ENCODE results near the gene NEU4. TPM values are rescaled to one million over a fixed set of nuclear protein-coding genes. Genes with fewer than 3 reads are reported as not detected.

NEU4 gene
- total and polyA plus RNA-seq, 10 donors: 0.04 to 1.9 (median 0.32) TPM; not detected in 3

DNA sequence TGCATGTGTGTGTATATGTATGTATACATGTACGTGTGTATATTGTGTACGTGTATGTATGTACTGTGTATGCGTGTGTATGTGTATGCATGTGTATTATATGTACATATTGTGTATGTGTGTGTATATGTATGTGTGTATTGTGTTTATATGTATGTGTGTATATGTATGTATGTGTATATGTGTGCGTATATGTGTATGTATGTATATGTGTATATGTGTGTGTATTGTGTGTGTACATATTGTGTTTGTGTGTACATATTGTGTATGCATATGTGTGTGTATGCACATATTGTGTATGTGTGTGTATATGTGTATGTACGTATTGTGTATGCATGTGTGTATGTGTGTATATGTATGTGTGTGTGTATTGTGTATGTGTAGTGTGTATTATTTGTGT, 15.6 kb upstream of the NEU4 start:
- peaks cover 0 to 6% (median 0%) of the 10 kb centered on the region in 8 donors for H3K9me3 ChIP-seq
- DNase-seq: no peak
- H3K36me3 ChIP-seq: no peaks in the 10 kb centered on the region
- TF ChIP-seq, protein P1, sequence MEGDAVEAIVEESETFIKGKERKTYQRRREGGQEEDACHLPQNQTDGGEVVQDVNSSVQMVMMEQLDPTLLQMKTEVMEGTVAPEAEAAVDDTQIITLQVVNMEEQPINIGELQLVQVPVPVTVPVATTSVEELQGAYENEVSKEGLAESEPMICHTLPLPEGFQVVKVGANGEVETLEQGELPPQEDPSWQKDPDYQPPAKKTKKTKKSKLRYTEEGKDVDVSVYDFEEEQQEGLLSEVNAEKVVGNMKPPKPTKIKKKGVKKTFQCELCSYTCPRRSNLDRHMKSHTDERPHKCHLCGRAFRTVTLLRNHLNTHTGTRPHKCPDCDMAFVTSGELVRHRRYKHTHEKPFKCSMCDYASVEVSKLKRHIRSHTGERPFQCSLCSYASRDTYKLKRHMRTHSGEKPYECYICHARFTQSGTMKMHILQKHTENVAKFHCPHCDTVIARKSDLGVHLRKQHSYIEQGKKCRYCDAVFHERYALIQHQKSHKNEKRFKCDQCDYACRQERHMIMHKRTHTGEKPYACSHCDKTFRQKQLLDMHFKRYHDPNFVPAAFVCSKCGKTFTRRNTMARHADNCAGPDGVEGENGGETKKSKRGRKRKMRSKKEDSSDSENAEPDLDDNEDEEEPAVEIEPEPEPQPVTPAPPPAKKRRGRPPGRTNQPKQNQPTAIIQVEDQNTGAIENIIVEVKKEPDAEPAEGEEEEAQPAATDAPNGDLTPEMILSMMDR (IDR thresholded peaks at IDR 0.05 in 8 of 11, conservative IDR thresholded peaks at IDR 0.05 in 3 of 11): no peak
- no peak for TF ChIP-seq POLR2A (IDR thresholded peaks at IDR 0.05)
- TF ChIP-seq POLR2AphosphoS5 (IDR thresholded peaks at IDR 0.05): no peak
- H3K4me1 ChIP-seq: peaks cover 0 to 12% (median 2%) of the 10 kb centered on the region in 6 donors
- no peaks in the 10 kb centered on the region for H3K27me3 ChIP-seq (replicated peaks in 1 of 7)
- 93 to 98% (median 95%) methylated on average over 5 of the region's 5 CpGs for WGBS, 5 donors
- H3K4me3 ChIP-seq: no peak overlapping the region
- no peak overlapping the region for H3K27ac ChIP-seq
- intact Hi-C loops (cut with DNase I; ENCODE audit: low total_unique reads): no loop called here

DNA sequence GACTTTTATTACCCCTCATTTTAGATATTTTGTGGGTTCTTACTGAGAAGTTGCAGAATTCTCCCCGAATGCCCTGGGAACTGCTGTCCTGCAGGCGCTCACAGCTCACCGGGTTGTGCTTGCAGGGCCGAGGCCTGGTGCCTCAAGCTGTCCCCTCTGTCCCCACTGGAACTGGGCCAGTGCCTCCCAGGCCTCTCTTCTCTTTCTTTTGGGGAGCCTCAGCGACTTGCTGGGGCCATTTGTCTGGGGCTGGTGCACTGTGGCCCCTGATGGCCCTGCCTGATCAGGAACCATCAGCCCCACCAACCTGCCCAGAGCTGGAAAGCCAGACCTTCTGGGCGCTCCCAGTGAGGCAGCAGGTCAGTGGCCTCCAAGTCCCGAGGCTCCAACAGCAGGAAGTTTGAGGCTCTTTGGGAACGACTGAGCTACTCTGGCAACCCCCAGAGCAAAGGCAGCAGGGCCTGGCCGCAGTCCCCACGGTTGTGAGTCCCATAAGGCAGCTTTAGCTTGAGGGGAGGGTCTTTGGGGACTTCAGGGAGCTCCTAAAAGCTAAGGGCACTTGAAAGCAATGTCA, 14.7 kb upstream of the NEU4 start:
- 81 to 94% (median 88%) methylated on average over 10 of the region's 10 CpGs for WGBS, 5 donors
- TF ChIP-seq POLR2A (IDR thresholded peaks at IDR 0.05): no peak
- TF ChIP-seq, protein P1 (IDR thresholded peaks at IDR 0.05 in 8 of 11, conservative IDR thresholded peaks at IDR 0.05 in 3 of 11): no peak
- no peak for TF ChIP-seq POLR2AphosphoS5 (IDR thresholded peaks at IDR 0.05)

DNA sequence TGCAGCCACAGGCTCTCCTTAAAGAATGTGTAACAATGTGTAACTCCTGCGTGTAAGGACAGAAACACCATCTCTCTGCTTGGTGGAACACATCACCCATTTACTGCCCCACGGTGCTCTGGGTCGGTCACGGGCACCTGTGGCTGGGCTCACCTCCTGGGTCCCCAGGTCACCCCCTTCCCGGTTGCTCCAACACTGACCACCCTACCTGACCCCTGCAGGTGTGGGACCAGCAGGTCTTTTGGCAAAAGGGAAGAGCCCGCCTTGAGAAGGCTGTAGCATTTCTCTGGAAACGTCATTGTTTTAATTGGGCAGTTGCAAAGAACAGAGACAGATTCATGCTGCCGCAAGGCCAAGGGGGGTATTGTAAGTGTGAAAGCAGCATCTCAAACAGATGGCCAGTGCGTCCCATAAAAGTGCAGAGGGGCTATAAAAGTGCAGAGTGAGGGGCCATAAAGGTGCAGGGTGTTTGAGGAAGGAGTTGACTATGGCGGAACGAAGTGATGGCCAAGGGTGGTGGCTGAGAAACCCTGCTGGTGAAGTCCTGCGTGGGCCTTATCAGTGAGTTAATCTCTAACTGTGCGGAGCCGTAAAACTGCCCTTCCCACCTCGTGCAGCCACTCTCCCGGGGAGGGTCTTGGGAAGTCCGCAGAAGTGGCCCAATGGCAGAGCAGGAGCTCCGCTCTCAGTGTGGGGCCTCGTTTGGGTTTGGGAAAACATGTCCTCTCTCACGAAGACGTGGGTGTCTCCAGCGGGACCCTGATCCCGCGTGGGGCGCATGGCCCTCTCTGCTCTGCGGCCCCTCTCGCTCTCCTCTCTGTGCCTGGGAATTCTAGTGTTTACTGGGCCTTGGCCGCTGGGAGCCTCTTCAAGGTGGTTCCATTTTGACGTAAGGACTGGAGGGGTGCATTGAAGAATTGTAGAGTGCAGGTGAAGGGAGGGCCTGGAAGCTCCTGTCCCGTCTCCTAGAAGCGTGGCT, 13.7 kb upstream of the NEU4 start:
- TF ChIP-seq, protein P1 (IDR thresholded peaks at IDR 0.05 in 8 of 11, conservative IDR thresholded peaks at IDR 0.05 in 3 of 11): no peak
- TF ChIP-seq POLR2AphosphoS5 (IDR thresholded peaks at IDR 0.05) (no peak), POLR2A (IDR thresholded peaks at IDR 0.05) (no peak)
- Histone ChIP-seq H3K4me1 (no peaks in the 10 kb centered on the region), H3K27ac (no peak overlapping the region), H3K4me3 (no peak overlapping the region), H3K36me3 (no peaks in the 10 kb centered on the region), H3K27me3 (replicated peaks in 1 of 7) (no peaks in the 10 kb centered on the region), H3K9me3 (peaks cover 0 to 6% (median 0%) of the 10 kb centered on the region in 8 donors)
- no peak for DNase-seq
- 86 to 90% (median 87%) methylated on average over 27 to 31 of the region's 31 CpGs for WGBS, 5 donors
- intact Hi-C loops (cut with DNase I; ENCODE audit: low total_unique reads): no loop called here

More for the DNA sequence above, 14.7 kb upstream of the NEU4 start:
- H3K27ac ChIP-seq: no peak overlapping the region
- no peak overlapping the region for H3K4me3 ChIP-seq
- DNase-seq: no peak
- intact Hi-C loops (cut with DNase I; ENCODE audit: low total_unique reads): no loop called here
- no peaks in the 10 kb centered on the region for H3K36me3 ChIP-seq
- H3K4me1 ChIP-seq: peaks cover 0 to 2% (median 0%) of the 10 kb centered on the region in 6 donors
- peaks cover 0 to 6% (median 0%) of the 10 kb centered on the region in 8 donors for H3K9me3 ChIP-seq
- no peaks in the 10 kb centered on the region for H3K27me3 ChIP-seq (replicated peaks in 1 of 7)

DNA sequence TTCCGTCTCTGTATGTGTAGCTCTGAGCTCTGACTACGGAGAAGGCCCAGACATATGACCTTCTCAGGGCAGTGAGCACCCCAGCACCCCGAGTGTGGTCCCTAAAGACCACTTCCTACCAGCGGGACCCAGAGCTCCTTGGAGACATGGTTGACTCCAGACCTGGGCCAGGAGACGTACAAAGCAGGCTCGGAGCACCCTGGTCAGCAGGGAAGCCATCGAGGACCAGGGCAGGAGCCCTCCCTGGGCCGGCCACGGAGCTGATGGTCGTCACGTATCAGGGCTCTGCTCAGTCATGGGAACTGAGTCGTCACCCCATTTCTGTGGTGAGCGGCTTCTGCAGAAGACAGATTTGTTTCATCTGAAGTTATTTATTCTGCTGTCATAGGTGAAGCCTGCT, 12.8 kb upstream of the NEU4 start:
- no peaks in the 10 kb centered on the region for H3K4me1 ChIP-seq
- no peaks in the 10 kb centered on the region for H3K27me3 ChIP-seq (replicated peaks in 1 of 7)
- TF ChIP-seq POLR2AphosphoS5 (IDR thresholded peaks at IDR 0.05) (no peak), POLR2A (IDR thresholded peaks at IDR 0.05) (no peak)
- TF ChIP-seq, protein P1 (IDR thresholded peaks at IDR 0.05 in 8 of 11, conservative IDR thresholded peaks at IDR 0.05 in 3 of 11): no peak
- no peak for DNase-seq
- intact Hi-C loops (cut with DNase I; ENCODE audit: low total_unique reads): no loop called here
- peaks cover 0 to 1% (median 0%) of the 10 kb centered on the region in 8 donors for H3K9me3 ChIP-seq
- H3K36me3 ChIP-seq: no peaks in the 10 kb centered on the region
- WGBS, 5 donors: 88 to 97% (median 90%) methylated on average over 12 to 13 of the region's 13 CpGs
- no peak overlapping the region for H3K27ac ChIP-seq
- H3K4me3 ChIP-seq: no peak overlapping the region

All from spleen (tissue), 11 donors.